Liver (tissue), 9 donors: Measurements from ENCODE around the gene MAB21L2. TPM values are rescaled to one million over a fixed set of nuclear protein-coding genes. Genes with fewer than 3 reads are reported as not detected.
"Not testable (repeated sequence)": the region's sequence is repeated elsewhere in the genome, so short reads cannot be mapped to it uniquely, and the experiment has no call there.

Experiments
- DNase-seq: peaks from one replicate; pipeline ENCODE4 v3.0.0-alpha.2; 2017; ENCODE audit warnings: low spot score
- H3K27ac ChIP-seq, 2 donors: one replicate each; pipeline ENCODE4 v1.7.0; 2013; ENCODE audit warnings: inconsistent platforms in 2 of 2, low read length in 2 of 2, control low read depth in 1 of 2, low read depth in 1 of 2, mild to moderate bottlenecking in 1 of 2
- H3K27me3 ChIP-seq, 4 donors: one replicate each; pipeline versions ENCODE4 v1.6.1 to v1.7.0; 2013; ENCODE audit warnings: low read length in 3 of 4, inconsistent platforms in 1 of 4, mild to moderate bottlenecking in 1 of 4, moderate library complexity in 1 of 4; ENCODE audit not compliant: control insufficient read depth in 4 of 4, insufficient read depth in 4 of 4
- H3K36me3 ChIP-seq, 4 donors: one replicate each; pipeline versions ENCODE4 v1.6.1 to v1.7.0; 2013; ENCODE audit warnings: low read length in 3 of 4, mild to moderate bottlenecking in 3 of 4, low read depth in 1 of 4, moderate library complexity in 1 of 4; ENCODE audit not compliant: control insufficient read depth in 4 of 4, insufficient read depth in 3 of 4
- H3K4me1 ChIP-seq, 4 donors: one replicate each; pipeline versions ENCODE4 v1.6.1 to v1.7.0; 2013; ENCODE audit warnings: low read length in 3 of 4, mild to moderate bottlenecking in 3 of 4, moderate library complexity in 1 of 4; ENCODE audit not compliant: control insufficient read depth in 4 of 4, insufficient read depth in 4 of 4
- H3K4me3 ChIP-seq, 3 donors: one replicate each; pipeline versions ENCODE4 v1.6.1 to v1.7.0; 2013; ENCODE audit warnings: low read length in 3 of 3, control low read depth in 1 of 3, low read depth in 1 of 3, mild to moderate bottlenecking in 1 of 3
- H3K9ac ChIP-seq, 2 donors: one replicate each; pipeline ENCODE4 v1.7.0; 2013; ENCODE audit warnings: low read length in 2 of 2, mild to moderate bottlenecking in 2 of 2, moderate library complexity in 2 of 2, control low read depth in 1 of 2, low read depth in 1 of 2
- H3K9me3 ChIP-seq, 4 donors: one replicate each; pipeline versions ENCODE4 v1.6.1 to v1.7.0; 2013; ENCODE audit warnings: low read length in 3 of 4; ENCODE audit not compliant: control insufficient read depth in 4 of 4
- EGR1 ChIP-seq, 2 donors: IDR thresholded peaks; 2 replicates each; pipeline ENCODE4 v1.6.1; 2016 to 2018; ENCODE audit warnings: antibody characterized with exemption in 2 of 2, low read depth in 2 of 2
- FOXA2 ChIP-seq: IDR thresholded peaks from 2 replicates; pipeline ENCODE4 v1.6.1; 2016; ENCODE audit warnings: antibody characterized with exemption
- GABPA ChIP-seq, 2 donors: IDR thresholded peaks in 1 of 2; conservative IDR thresholded peaks in 1 of 2; 2 replicates each; pipeline ENCODE4 v1.6.1; 2016; ENCODE audit warnings: antibody characterized with exemption in 2 of 2, mild to moderate bottlenecking in 1 of 2, moderate library complexity in 1 of 2
- NR2F2 ChIP-seq: IDR thresholded peaks from 2 replicates; pipeline ENCODE4 v1.6.1; 2016; ENCODE audit warnings: antibody characterized with exemption
- RAD21 ChIP-seq, 2 donors: IDR thresholded peaks; 2 replicates each; pipeline ENCODE4 v1.6.1; 2016; ENCODE audit warnings: antibody characterized with exemption in 2 of 2, mild to moderate bottlenecking in 2 of 2
- RXRA ChIP-seq, 2 donors: IDR thresholded peaks; 2 replicates each; pipeline ENCODE4 v1.6.1; 2017 to 2018; ENCODE audit warnings: antibody characterized with exemption in 2 of 2, mild to moderate bottlenecking in 1 of 2
- SP1 ChIP-seq: IDR thresholded peaks from 2 replicates; pipeline ENCODE4 v1.6.1; 2018; ENCODE audit warnings: antibody characterized with exemption, mild to moderate bottlenecking
- TAF1 ChIP-seq: conservative IDR thresholded peaks from 2 replicates; pipeline ENCODE4 v1.6.1; 2016; ENCODE audit warnings: antibody characterized with exemption, mild to moderate bottlenecking
- YY1 ChIP-seq: IDR thresholded peaks from 2 replicates; pipeline ENCODE4 v1.6.1; 2016; ENCODE audit warnings: antibody characterized with exemption, mild to moderate bottlenecking
- WGBS: extraction: QIAGEN DNeasy Blood & Tissue Kit; methylation state at CpG from one replicate; pipeline ENCODE4 v1.1.7; 2013; 5-methylcytosine and 5-hydroxymethylcytosine counted together
- polyA plus RNA-seq, 2 donors: library from polyadenylated mRNA; stranded (reverse) in 1 of 2; unstranded in 1 of 2; fragments of 200-250 nt in 1 of 2; fragments of >200 nt in 1 of 2; fragmentation: Nextera tagmentation in 1 of 2; extraction: Ambion mirVana in 1 of 2; gene quantifications; one replicate each; pipeline versions ENCODE4 v1.2.1 to v1.2.3, GENCODE V29; 2013 to 2015
- total RNA-seq, 2 donors: library from RNA; depleted of rRNA; stranded (reverse); fragments of >200 nt; gene quantifications; one replicate each; pipeline ENCODE4 v1.2.3, GENCODE V29; 2014
- TF ChIP-seq, protein P1 (sequence below): IDR thresholded peaks from 2 replicates; pipeline ENCODE4 v1.6.1; 2016; ENCODE audit warnings: antibody characterized with exemption, mild to moderate bottlenecking
- TF ChIP-seq, protein P2 (sequence below): IDR thresholded peaks from 2 replicates; pipeline ENCODE4 v1.6.1; 2016; ENCODE audit warnings: antibody characterized with exemption
- TF ChIP-seq, protein P3 (sequence below): IDR thresholded peaks from 2 replicates; pipeline ENCODE4 v1.6.1; 2016; ENCODE audit warnings: antibody characterized with exemption
- TF ChIP-seq, protein P4 (sequence below): fragments of 150-350 bp; IDR thresholded peaks from 2 replicates; pipeline ENCODE4 v1.5.1; 2017; ENCODE audit warnings: improper control_type of control experiment, low read depth, low read length; ENCODE audit not compliant: missing input control
- donor health status: healthy.
- donor health status: healthy.
- donor health status: healthy.
- donor health status: healthy.
- donor health status: healthy.

Gene MAB21L2
- total and polyA plus RNA-seq, 4 donors = 0.30 to 1.5 (median 0.66) TPM

DNA sequence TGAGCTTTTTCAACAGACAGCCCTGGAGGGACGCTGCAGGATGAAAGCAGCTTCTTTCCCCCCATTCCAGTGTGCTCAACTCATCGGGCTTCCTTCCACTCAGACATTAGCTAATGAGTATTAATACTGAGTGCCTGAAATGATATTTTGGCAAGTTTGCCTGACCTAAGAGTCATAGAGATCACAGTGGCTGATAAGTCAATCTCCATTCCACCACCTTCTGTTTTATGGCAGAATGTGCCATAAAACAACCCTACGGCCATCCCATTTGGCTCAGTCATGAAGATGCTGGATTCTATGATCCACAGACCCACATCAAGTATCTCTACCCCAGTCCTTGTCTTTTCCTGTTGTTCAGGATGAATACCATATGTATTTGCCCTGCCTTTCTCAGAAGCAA is 48.3 kb upstream of the MAB21L2 start:
- H3K4me3 ChIP-seq = no peak overlapping the region
- no peaks in the 10 kb centered on the region for H3K36me3 ChIP-seq
- no peaks in the 10 kb centered on the region for H3K9me3 ChIP-seq
- H3K27me3 ChIP-seq = no peaks in the 10 kb centered on the region
- H3K4me1 ChIP-seq = no peaks in the 10 kb centered on the region
- no peak for DNase-seq
- no peak overlapping the region for H3K27ac ChIP-seq
- no peak overlapping the region for H3K9ac ChIP-seq
- WGBS = 62% methylated on average over 3 of the region's 3 CpGs
- TF ChIP-seq, protein P1, sequence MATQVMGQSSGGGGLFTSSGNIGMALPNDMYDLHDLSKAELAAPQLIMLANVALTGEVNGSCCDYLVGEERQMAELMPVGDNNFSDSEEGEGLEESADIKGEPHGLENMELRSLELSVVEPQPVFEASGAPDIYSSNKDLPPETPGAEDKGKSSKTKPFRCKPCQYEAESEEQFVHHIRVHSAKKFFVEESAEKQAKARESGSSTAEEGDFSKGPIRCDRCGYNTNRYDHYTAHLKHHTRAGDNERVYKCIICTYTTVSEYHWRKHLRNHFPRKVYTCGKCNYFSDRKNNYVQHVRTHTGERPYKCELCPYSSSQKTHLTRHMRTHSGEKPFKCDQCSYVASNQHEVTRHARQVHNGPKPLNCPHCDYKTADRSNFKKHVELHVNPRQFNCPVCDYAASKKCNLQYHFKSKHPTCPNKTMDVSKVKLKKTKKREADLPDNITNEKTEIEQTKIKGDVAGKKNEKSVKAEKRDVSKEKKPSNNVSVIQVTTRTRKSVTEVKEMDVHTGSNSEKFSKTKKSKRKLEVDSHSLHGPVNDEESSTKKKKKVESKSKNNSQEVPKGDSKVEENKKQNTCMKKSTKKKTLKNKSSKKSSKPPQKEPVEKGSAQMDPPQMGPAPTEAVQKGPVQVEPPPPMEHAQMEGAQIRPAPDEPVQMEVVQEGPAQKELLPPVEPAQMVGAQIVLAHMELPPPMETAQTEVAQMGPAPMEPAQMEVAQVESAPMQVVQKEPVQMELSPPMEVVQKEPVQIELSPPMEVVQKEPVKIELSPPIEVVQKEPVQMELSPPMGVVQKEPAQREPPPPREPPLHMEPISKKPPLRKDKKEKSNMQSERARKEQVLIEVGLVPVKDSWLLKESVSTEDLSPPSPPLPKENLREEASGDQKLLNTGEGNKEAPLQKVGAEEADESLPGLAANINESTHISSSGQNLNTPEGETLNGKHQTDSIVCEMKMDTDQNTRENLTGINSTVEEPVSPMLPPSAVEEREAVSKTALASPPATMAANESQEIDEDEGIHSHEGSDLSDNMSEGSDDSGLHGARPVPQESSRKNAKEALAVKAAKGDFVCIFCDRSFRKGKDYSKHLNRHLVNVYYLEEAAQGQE = no peak
- no peak for TF ChIP-seq FOXA2
- TF ChIP-seq, protein P2, sequence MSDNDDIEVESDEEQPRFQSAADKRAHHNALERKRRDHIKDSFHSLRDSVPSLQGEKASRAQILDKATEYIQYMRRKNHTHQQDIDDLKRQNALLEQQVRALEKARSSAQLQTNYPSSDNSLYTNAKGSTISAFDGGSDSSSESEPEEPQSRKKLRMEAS = no peak

DNA sequence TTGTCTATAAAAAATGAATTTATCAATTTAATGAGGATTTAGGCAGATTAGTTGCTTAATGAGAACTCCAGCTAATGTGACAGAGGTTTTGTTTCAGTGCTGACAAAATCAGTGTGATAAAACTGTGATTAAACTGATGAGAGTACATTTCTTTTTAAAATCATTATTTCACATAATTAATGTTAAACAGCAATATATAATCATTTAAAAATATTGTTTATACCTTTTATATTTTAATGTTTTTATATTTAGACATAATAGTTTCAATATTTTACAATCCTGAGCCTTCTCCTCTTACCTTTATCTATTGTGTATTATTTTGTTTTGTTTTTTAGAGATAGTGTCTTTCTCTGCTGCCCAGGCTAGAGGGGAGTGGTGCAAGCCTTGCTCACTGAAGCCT is 47.1 kb upstream of the MAB21L2 start:
- Histone ChIP-seq H3K27me3 (no peaks in the 10 kb centered on the region), H3K36me3 (no peaks in the 10 kb centered on the region)
- no peak for TF ChIP-seq GABPA (IDR thresholded peaks at IDR 0.05 in 1 of 2, conservative IDR thresholded peaks at IDR 0.05 in 1 of 2)
- no peak for TF ChIP-seq NR2F2
- no peak for TF ChIP-seq RXRA (IDR thresholded peaks at IDR 0.05)
- TF ChIP-seq, protein P3, sequence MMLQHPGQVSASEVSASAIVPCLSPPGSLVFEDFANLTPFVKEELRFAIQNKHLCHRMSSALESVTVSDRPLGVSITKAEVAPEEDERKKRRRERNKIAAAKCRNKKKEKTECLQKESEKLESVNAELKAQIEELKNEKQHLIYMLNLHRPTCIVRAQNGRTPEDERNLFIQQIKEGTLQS = no peak
- TF ChIP-seq, protein P1 = no peak
- no peak for TF ChIP-seq TAF1
- no peak for TF ChIP-seq SP1
- TF ChIP-seq EGR1 (IDR thresholded peaks at IDR 0.05; ENCODE audit: low read depth in 2 of 2) = no peak
- TF ChIP-seq, protein P2 = no peak
- TF ChIP-seq RAD21 (IDR thresholded peaks at IDR 0.05) = no peak
- TF ChIP-seq, protein P4, sequence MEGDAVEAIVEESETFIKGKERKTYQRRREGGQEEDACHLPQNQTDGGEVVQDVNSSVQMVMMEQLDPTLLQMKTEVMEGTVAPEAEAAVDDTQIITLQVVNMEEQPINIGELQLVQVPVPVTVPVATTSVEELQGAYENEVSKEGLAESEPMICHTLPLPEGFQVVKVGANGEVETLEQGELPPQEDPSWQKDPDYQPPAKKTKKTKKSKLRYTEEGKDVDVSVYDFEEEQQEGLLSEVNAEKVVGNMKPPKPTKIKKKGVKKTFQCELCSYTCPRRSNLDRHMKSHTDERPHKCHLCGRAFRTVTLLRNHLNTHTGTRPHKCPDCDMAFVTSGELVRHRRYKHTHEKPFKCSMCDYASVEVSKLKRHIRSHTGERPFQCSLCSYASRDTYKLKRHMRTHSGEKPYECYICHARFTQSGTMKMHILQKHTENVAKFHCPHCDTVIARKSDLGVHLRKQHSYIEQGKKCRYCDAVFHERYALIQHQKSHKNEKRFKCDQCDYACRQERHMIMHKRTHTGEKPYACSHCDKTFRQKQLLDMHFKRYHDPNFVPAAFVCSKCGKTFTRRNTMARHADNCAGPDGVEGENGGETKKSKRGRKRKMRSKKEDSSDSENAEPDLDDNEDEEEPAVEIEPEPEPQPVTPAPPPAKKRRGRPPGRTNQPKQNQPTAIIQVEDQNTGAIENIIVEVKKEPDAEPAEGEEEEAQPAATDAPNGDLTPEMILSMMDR = no peak
- TF ChIP-seq YY1 = no peak

DNA sequence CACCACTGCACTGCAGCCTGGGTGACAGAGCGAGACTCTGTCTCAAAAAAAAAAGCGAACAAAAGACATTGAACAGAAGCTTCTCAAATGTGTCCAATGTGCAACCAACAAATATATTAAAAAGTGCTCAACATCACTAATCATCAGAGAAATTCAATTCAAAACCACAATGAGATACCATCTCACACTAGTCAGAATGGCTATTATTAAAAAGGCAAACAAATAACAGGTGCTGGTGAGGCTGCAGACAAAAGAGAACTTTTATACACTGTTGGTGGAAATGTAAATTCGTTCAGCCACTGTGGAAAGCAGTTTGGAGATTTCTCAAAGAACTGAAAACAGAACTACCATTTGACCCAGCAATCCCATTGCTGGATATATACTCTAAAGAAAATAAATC is 44.0 kb upstream of the MAB21L2 start:
- not testable (repeated sequence) for H3K4me3 ChIP-seq, H3K9ac ChIP-seq, H3K4me1 ChIP-seq, DNase-seq, H3K27ac ChIP-seq, H3K27me3 ChIP-seq, H3K9me3 ChIP-seq, H3K36me3 ChIP-seq
- WGBS = 97% methylated on average over 3 of the region's 3 CpGs

More for the DNA sequence above, 47.1 kb upstream of the MAB21L2 start:
- no peaks in the 10 kb centered on the region for H3K4me1 ChIP-seq
- no peak for DNase-seq
- H3K9me3 ChIP-seq = no peaks in the 10 kb centered on the region
- H3K4me3 ChIP-seq = no peak overlapping the region
- H3K9ac ChIP-seq = no peak overlapping the region
- H3K27ac ChIP-seq = no peak overlapping the region
